ENCODE measurements around the gene PRDX3.

The PRDX3 gene

DNA sequence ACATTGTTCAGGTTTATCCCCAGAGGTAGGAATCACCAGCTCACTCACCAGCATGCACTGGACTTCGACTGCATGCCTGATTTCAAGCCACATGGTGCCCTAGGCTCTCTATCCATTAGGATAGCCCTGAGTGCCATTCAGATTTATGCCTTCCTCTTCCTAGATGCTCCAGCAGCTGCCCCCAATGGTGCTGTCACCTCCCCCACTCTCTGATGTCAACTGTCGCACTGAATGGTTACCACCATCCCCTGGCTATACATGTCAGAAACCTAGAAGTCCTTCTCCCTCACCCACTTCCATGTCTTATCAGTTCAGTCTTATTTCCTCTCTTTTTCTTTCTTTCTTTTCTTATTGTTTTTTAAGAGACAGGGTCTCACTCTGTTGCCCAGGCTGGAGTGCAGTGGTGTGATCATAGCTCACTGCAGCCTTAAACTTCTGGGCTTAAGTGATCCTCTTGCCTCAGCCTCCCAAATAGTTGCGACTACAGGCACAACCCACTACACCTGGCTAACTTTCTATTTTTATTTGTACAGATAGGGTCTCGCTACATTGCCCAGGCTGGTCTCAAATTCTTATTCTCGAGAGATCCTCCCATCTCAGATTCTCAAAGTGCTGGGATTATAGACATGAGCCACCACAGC, 16.0 kb downstream of the PRDX3 start:
- Histone ChIP-seq H3K4me2 (ENCODE audit: low read length) (no peak overlapping the region), H4K20me1 (ENCODE audit: insufficient read depth, low read length) (no peaks in the 10 kb centered on the region), H3K9me2 (ENCODE audit: low read depth, low read length) (no peaks in the 10 kb centered on the region), H3K27me3 (ENCODE audit: insufficient read depth, low read length) (no peaks in the 10 kb centered on the region), H3K79me2 (ENCODE audit: insufficient read depth, low read length) (no peaks in the 10 kb centered on the region), H3K4me3 (ENCODE audit: low read depth, low read length, poor library complexity, severe bottlenecking) (no peak overlapping the region), H3K27ac (ENCODE audit: low read depth, low read length, poor library complexity, severe bottlenecking) (no peak overlapping the region), H3K4me1 (ENCODE audit: insufficient read depth, low read length, severe bottlenecking) (peaks cover 21% of the 10 kb centered on the region), H3K9me3 (ENCODE audit: low read length) (no peaks in the 10 kb centered on the region), H2AFZ (ENCODE audit: low read length) (no peak overlapping the region), H3F3A (ENCODE audit: insufficient read depth, low read length) (no peaks in the 10 kb centered on the region), H3K9ac (ENCODE audit: low read length) (no peak overlapping the region), H3K36me3 (ENCODE audit: insufficient read depth, low read length) (peaks cover 63% of the 10 kb centered on the region)
- TF ChIP-seq, protein P1, sequence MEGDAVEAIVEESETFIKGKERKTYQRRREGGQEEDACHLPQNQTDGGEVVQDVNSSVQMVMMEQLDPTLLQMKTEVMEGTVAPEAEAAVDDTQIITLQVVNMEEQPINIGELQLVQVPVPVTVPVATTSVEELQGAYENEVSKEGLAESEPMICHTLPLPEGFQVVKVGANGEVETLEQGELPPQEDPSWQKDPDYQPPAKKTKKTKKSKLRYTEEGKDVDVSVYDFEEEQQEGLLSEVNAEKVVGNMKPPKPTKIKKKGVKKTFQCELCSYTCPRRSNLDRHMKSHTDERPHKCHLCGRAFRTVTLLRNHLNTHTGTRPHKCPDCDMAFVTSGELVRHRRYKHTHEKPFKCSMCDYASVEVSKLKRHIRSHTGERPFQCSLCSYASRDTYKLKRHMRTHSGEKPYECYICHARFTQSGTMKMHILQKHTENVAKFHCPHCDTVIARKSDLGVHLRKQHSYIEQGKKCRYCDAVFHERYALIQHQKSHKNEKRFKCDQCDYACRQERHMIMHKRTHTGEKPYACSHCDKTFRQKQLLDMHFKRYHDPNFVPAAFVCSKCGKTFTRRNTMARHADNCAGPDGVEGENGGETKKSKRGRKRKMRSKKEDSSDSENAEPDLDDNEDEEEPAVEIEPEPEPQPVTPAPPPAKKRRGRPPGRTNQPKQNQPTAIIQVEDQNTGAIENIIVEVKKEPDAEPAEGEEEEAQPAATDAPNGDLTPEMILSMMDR (IDR thresholded peaks at IDR 0.05; ENCODE audit: low read length) = no peak
- TF ChIP-seq EZH2 (IDR thresholded peaks at IDR 0.05; ENCODE audit: borderline replicate concordance, low read length) = no peak

DNA sequence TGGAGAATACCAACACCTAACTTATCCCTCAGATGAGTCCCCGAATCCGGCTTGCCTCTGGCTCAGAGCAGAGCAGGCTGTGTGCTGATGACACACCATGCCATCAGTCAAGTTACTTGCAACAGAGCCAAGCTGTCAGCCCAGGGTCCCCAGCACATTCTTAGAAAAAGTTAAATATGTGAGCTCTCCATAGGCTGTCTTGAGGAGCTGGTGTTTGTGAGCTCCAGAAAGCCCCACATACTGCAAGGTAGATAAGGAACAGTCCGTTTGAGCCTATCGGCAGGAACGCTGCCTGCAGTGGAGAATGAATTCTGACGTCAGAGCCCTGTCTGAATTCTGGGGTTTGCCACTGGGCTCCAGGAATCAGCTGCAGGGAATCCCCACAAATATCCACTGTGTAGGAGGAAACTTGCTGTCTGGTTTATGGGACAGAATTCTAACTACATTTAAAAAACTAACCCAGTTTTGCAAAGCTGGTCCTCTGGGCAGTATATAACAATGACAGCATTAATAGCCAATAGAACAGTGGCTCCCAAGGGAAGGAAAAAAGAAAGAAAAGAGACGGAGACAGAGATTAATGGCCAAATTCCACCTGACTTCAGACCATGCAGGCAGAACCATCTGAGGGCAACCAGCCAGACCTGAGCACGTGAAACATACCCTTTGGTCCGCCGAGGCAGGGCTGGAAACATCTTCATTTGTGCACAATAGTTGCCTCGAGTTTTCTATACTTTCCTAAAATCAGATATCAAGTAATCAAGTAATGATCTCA, 16.7 kb downstream of the PRDX3 start:
- H3F3A ChIP-seq (ENCODE audit: insufficient read depth, low read length) = no peaks in the 10 kb centered on the region
- H4K20me1 ChIP-seq (ENCODE audit: insufficient read depth, low read length) = no peaks in the 10 kb centered on the region
- no peak overlapping the region for H2AFZ ChIP-seq (ENCODE audit: low read length)
- H3K9me2 ChIP-seq (ENCODE audit: low read depth, low read length) = no peaks in the 10 kb centered on the region
- TF ChIP-seq, protein P1 (IDR thresholded peaks at IDR 0.05; ENCODE audit: low read length) = no peak
- TF ChIP-seq EZH2 (IDR thresholded peaks at IDR 0.05; ENCODE audit: borderline replicate concordance, low read length) = no peak
- H3K4me2 ChIP-seq (ENCODE audit: low read length) = no peak overlapping the region
- H3K4me1 ChIP-seq (ENCODE audit: insufficient read depth, low read length, severe bottlenecking) = peaks cover 21% of the 10 kb centered on the region
- H3K9ac ChIP-seq (ENCODE audit: low read length) = no peak overlapping the region
- no peaks in the 10 kb centered on the region for H3K27me3 ChIP-seq (ENCODE audit: insufficient read depth, low read length)
- H3K27ac ChIP-seq (ENCODE audit: low read depth, low read length, poor library complexity, severe bottlenecking) = no peak overlapping the region
- H3K9me3 ChIP-seq (ENCODE audit: low read length) = no peaks in the 10 kb centered on the region
- H3K79me2 ChIP-seq (ENCODE audit: insufficient read depth, low read length) = no peaks in the 10 kb centered on the region
- H3K36me3 ChIP-seq (ENCODE audit: insufficient read depth, low read length) = peaks cover 60% of the 10 kb centered on the region
- no peak overlapping the region for H3K4me3 ChIP-seq (ENCODE audit: low read depth, low read length, poor library complexity, severe bottlenecking)

DNA sequence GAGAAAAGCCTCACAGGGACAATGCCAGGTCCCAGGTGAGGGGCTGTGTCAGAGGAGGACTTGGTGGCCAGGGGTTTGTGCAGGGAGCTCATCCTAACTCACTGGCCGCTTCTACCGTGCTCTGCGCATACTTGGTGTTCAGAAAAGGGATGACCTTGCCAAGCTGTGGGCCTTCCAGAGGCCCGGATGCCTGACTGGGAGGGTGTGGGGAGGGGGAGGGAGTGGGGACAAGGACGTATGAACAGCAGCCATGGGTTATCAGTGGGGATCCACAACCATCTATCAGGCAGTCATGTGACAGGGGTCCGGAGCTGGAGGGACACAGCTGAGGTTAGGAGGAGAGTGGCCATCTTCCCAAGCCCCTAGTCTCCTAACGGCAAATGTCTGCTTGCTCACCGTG, 19.3 kb downstream of the PRDX3 start:
- no peak overlapping the region for H3K4me2 ChIP-seq (ENCODE audit: low read length)
- no peaks in the 10 kb centered on the region for H4K20me1 ChIP-seq (ENCODE audit: insufficient read depth, low read length)
- no peak overlapping the region for H3K4me3 ChIP-seq (ENCODE audit: low read depth, low read length, poor library complexity, severe bottlenecking)
- H3K4me1 ChIP-seq (ENCODE audit: insufficient read depth, low read length, severe bottlenecking) = peaks cover 4% of the 10 kb centered on the region
- H3K27me3 ChIP-seq (ENCODE audit: insufficient read depth, low read length) = no peaks in the 10 kb centered on the region
- H3F3A ChIP-seq (ENCODE audit: insufficient read depth, low read length) = no peaks in the 10 kb centered on the region
- no peaks in the 10 kb centered on the region for H3K79me2 ChIP-seq (ENCODE audit: insufficient read depth, low read length)
- no peaks in the 10 kb centered on the region for H3K9me2 ChIP-seq (ENCODE audit: low read depth, low read length)
- no peak overlapping the region for H3K27ac ChIP-seq (ENCODE audit: low read depth, low read length, poor library complexity, severe bottlenecking)
- H3K36me3 ChIP-seq (ENCODE audit: insufficient read depth, low read length) = peaks cover 84% of the 10 kb centered on the region
- H2AFZ ChIP-seq (ENCODE audit: low read length) = no peak overlapping the region
- H3K9me3 ChIP-seq (ENCODE audit: low read length) = no peaks in the 10 kb centered on the region
- TF ChIP-seq, protein P1 (IDR thresholded peaks at IDR 0.05; ENCODE audit: low read length) = no peak
- no peak for TF ChIP-seq EZH2 (IDR thresholded peaks at IDR 0.05; ENCODE audit: borderline replicate concordance, low read length)
- H3K9ac ChIP-seq (ENCODE audit: low read length) = no peak overlapping the region
